Measurements from ENCODE around the gene PAH.

PAH gene

DNA sequence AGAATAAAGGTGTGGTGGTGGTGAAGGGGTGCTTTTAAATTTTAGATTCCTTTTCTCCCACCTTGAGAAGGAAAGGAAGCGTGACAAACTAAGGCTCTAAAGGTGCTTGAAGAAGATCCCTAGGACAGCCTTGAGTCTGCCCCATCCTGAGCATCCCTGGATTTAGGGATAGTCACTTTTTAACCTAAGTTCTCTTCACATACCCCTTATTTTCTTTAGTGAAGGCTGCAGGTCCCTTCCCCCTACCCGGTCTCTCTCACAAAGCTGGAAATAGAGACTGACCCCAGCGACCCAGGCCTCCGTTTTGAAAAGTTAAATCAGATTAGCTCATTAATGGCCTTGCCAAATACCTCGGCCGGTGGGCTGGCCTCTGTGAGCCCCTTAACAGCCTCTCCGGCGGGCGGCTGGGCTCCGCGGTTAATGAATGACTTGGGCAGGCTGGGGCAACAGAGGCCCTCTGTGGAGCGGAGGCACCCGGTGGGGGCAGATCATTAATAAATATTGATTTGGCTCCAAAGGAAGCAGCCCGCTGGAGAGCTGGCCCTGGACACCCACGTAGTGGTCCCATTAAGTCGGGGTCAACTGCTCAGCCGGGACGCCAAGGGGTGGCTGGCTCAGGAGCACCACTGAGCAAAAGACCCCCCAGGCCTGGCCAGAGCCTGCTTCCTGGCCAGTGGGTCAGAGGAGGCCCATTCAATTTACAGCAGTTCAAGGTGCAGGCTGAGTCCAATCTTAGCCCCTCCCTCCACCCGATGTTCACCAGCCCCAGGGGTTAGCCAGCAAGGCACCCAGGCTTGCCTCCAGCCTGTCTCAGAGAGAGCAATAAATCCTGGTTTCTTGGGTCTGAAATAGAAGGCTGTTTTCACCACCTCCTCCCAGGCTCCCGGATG lies 31.8 kb downstream of the PAH start:
- no peak overlapping the region for H3K4me3 ChIP-seq (replicated peaks; ENCODE audit: low read depth, low read length)
- no peak for TF ChIP-seq CTCF (IDR thresholded peaks at IDR 0.05; ENCODE audit: low read length, missing control alignments)
- no peak for DNase-seq (ENCODE audit: low read depth)

DNA sequence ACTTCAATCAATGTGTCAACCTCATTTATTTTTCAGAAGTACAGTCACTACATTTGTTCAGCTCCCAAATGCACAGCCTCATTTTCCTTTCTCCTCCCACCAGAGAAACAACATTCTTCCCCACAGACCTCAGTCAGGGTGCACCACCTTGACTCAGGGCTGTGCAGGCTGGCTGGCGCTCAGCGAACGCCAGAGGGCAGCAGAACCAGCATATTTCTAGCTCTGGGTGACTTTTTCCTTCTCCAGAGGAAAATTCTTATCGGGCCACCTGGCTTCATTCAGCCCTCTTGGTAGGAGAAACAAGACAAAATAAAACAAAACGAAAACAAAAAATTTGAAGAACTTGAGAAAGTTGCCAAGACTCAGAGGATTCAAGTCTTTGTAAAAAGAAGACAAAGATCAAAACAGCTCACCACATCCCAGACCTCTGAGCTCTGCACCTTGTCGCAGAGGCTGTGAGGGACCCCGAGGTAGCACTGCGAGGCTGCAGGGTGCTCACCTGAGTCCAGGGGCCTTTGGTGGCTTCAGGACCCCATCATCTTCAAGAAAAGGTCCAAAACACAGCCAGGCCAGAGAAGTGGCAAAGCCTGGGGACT lies 33.7 kb downstream of the PAH start:
- no peak overlapping the region for H3K4me3 ChIP-seq (replicated peaks; ENCODE audit: low read depth, low read length)
- TF ChIP-seq CTCF (IDR thresholded peaks at IDR 0.05; ENCODE audit: low read length, missing control alignments), result peak; percentile 66
- DNase-seq (ENCODE audit: low read depth), result peak; percentile 28

DNA sequence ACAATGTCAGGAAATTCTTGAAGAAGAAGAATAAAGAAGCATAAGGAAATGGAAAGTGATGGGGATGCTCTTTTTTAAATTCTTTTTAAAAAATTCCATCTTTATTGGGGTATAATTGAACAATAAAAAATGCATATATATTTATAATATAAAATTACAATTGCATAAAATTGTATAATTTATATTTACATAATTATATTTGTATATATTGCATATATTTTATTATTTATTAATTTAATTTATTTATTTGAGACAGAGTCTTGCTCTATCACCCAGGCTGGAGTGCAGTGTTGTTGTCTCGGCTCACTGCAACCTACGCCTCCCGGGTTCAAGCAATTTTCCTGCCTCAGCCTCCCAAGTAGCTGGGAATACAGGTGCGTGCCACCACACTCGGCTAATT lies 36.3 kb downstream of the PAH start:
- no peak overlapping the region for H3K4me3 ChIP-seq (replicated peaks; ENCODE audit: low read depth, low read length)
- no peak for DNase-seq (ENCODE audit: low read depth)
- TF ChIP-seq CTCF (IDR thresholded peaks at IDR 0.05; ENCODE audit: low read length, missing control alignments), result no peak

DNA sequence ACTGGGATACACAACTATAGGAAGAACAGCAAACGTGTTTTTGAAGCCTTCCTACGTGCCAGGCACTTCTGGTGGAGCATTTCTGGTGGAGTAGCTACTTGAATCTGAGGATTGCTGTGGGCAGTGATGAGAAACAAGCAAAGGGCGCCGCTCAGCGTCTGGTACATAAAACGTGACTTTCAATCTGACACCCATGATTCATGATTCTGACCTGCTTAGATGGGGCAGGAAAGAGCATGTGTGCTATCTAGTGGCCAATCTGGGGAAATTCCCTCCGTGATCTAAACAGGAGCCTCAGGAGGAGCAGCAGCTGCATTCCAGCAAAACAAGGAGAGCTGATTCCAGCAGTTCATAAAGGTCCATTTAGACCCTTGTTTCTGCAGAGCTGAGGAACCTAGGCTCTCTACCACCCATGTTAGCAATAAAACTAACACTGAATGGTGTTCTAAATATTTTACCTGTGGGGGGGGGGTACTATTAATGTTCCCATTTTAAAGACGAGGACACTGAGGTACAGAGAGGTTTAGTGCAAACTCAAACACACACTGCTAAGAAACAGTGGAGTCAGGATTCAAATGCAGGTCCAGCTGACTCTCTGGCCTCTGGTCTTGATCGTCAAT lies 37.8 kb downstream of the PAH start:
- DNase-seq (ENCODE audit: low read depth), result peak; percentile 9

DNA sequence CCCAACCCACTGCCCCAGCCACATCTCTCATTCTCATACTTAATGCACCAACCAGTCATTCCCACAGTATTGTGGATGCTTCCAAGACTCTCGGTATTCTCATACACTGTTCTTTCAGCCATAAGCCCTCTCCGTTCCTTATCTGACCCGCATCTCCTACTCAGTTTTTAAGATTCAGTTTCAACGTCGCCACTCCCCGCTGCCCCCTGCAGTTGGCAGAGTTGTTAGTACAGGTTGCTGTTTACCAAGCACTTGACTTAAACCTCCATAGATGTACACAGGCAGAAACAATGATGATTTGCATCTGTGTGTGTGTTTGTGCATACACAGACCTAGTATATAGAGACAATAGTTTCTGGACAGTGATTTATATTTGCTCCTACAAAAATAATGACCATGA lies 40.2 kb downstream of the PAH start:
- no peak for TF ChIP-seq CTCF (IDR thresholded peaks at IDR 0.05; ENCODE audit: low read length, missing control alignments)
- no peak overlapping the region for H3K4me3 ChIP-seq (replicated peaks; ENCODE audit: low read depth, low read length)
- DNase-seq (ENCODE audit: low read depth), result no peak

More for the DNA sequence above, 37.8 kb downstream of the PAH start:
- H3K4me3 ChIP-seq (replicated peaks; ENCODE audit: low read depth, low read length), result no peak overlapping the region
- TF ChIP-seq CTCF (IDR thresholded peaks at IDR 0.05; ENCODE audit: low read length, missing control alignments), result no peak

DNA sequence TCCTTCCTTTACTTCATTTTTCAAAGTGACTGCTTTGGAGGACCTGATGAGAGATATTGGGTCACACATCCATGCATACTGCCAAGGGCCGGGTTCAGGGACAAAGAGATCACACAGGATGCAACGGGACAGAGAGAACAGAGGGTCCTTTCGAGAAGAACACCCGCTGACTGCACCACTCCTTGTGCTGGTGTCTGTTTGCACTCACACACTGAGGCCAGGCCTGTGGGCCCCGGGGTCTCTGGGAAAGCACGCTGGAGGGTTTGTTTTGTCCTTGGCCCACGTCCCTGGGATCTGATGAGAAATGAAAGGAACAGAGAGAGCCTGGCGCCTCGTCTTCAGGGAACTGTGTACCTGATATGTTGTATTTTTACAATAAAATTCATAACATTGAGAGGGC lies 42.2 kb downstream of the PAH start:
- no peak for TF ChIP-seq CTCF (IDR thresholded peaks at IDR 0.05; ENCODE audit: low read length, missing control alignments)
- H3K4me3 ChIP-seq (replicated peaks; ENCODE audit: low read depth, low read length), result no peak overlapping the region
- no peak for DNase-seq (ENCODE audit: low read depth)
